Stimulated activated CD4-positive, alpha-beta T cell treated with anti-CD3 and anti-CD28 coated beads, Interleukin-15, amount 100 ng/mL, for 24 hours (primary cell): ENCODE results near the gene AP3M1.

Experiments
- DNase-seq: peaks from one replicate; pipeline ENCODE4 v3.0.0-alpha.2; 2020

The AP3M1 gene

GRCh38 chr10:74077416-74077815, 73.2 kb downstream of the AP3M1 start:
- no peak for DNase-seq

- DNase-seq: no peak
Observed at GRCh38 chr10:74076961-74077360, 73.7 kb downstream of the AP3M1 start.

GRCh38 chr10:74075906-74076305, 74.7 kb downstream of the AP3M1 start:
- DNase-seq: no peak

GRCh38 chr10:74072503-74072902, 78.1 kb downstream of the AP3M1 start:
- DNase-seq: no peak

- DNase-seq: no peak
Observed at GRCh38 chr10:74071157-74071556, 79.5 kb downstream of the AP3M1 start.
